ENCODE measurements around the gene TPM3. TPM values are rescaled to one million over a fixed set of nuclear protein-coding genes. Genes with fewer than 3 reads are reported as not detected.

The TPM3 gene
- total RNA-seq, 4 donors from 2014 or later: 227 to 352 (median 298) TPM

DNA sequence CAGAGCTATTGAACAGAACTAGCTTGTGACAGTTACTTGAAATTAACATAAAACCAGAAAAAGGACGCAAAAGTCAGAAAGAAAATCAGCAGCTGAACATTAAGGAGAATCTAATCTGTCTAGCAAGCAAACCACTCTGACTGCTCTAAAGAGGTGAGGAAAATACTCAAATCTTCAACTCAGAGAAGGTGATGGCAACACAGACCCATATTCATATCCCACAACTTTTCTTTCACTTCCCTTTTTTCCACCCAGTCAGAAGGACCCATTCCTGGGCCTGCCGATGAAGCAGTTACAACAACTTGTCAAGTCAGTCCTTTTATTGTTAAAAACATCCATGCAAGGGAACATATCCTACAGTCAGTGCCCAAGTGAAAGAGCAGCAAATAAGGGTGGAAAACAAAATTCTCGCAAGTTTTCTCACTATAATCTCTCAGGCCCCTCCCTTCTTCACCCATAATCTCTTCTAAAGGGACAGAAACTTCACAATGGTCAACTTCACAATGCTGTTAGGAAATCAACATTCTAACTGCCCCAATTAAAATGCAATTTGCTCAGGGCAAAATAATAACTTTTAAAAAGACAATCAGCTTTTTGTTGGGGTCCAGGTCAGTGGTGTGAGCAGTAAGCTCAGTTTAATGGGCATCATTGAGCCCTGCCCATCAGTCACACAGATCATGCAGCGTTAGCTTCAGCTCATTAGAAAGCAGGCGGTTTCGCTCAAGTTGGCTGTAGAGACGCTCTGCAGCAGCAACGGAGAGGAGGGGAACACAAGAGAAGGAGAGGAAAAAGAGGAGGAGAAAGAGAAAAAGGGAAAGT is 33.4 kb downstream of the TPM3 start:
- Histone ChIP-seq H3K4me3 (replicated peaks in 1 of 3) (no peak overlapping the region), H3K4me1 (peaks cover 14 to 24% of the 10 kb centered on the region in 2 donors), H3K36me3 (peaks cover 18 to 22% of the 10 kb centered on the region in 2 donors), H3K27me3 (no peaks in the 10 kb centered on the region), H3K27ac (peak overlapping the region in 1 of 3 donors; percentile 54), H3K9me3 (no peaks in the 10 kb centered on the region)
- 84 to 88% methylated on average over 8 of the region's 8 CpGs for WGBS, 2 donors
- TF ChIP-seq, protein P1, sequence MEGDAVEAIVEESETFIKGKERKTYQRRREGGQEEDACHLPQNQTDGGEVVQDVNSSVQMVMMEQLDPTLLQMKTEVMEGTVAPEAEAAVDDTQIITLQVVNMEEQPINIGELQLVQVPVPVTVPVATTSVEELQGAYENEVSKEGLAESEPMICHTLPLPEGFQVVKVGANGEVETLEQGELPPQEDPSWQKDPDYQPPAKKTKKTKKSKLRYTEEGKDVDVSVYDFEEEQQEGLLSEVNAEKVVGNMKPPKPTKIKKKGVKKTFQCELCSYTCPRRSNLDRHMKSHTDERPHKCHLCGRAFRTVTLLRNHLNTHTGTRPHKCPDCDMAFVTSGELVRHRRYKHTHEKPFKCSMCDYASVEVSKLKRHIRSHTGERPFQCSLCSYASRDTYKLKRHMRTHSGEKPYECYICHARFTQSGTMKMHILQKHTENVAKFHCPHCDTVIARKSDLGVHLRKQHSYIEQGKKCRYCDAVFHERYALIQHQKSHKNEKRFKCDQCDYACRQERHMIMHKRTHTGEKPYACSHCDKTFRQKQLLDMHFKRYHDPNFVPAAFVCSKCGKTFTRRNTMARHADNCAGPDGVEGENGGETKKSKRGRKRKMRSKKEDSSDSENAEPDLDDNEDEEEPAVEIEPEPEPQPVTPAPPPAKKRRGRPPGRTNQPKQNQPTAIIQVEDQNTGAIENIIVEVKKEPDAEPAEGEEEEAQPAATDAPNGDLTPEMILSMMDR (IDR thresholded peaks at IDR 0.05): no peak
- DNase-seq: no peak
- intact Hi-C loops (cut with DNase I): no loop called here

DNA sequence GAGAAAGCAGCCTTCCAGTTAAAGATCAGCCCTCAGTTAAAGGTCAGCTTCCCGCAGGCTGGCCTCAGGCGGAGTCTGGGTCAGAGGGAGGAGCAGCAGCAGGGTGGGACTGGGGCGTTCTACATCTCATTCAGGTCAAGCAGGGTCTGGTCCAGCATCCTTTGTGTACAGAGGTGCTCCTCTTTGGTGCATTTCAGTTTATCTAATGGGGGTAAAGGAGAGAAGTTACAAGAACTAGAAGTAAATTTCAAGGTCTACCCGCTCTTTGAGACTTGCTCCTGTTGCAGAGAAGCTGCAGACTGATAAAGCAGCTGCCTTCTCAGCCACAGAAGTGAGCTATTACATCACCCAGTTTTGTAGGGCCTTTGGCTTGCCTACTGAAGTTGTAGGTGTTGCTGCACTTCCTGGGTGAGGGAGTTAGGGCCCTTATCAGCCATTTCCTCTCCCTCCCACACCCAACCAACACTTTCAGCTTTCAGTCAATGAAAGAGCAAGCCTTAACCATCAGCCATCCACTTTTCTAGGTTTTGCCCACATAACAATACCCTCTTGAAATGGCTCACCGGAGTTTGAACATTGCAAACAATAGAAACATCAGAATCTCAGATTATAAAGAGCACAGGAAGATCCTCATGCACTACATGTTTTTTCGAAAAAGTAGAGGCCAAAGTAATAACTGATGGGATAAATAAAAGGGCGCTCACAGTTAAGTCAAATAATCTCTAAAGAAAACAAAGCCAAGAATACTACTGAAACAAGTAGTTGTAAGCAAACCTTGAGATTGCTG is 34.2 kb downstream of the TPM3 start:
- Histone ChIP-seq H3K27me3 (no peaks in the 10 kb centered on the region), H3K36me3 (peaks cover 18 to 22% of the 10 kb centered on the region in 2 donors), H3K9me3 (no peaks in the 10 kb centered on the region), H3K27ac (peak overlapping the region in 1 of 3 donors; percentile 54), H3K4me1 (peaks cover 14 to 24% of the 10 kb centered on the region in 2 donors), H3K4me3 (replicated peaks in 1 of 3) (no peak overlapping the region)
- WGBS, 2 donors: 66 to 74% methylated on average over 7 of the region's 7 CpGs
- TF ChIP-seq POLR2A (IDR thresholded peaks at IDR 0.05): no peak
- TF ChIP-seq, protein P1 (IDR thresholded peaks at IDR 0.05): no peak
- intact Hi-C loops (cut with DNase I): no loop called here
- DNase-seq: no peak

DNA sequence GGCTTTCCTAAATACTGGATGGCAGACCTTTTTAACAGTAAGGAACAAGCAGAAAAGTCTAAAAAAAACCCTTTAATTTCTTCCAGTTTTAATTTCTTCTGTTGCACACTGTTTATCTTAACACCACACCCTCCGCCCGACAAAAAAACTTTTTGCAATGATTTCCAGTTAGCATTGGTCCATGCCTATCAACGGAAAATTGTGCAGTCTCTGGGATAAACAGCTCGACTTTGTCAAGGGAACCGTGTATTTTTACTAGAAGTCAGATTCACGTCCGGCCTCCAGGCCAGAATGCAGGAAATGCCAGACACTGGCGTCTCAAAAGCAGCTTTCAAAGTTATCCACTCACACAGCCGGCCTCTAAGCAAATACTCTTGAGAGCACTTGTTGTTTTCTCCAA is 36.6 kb downstream of the TPM3 start:
- intact Hi-C loops (cut with DNase I): no loop called here
- H3K4me1 ChIP-seq: peaks cover 14 to 27% of the 10 kb centered on the region in 2 donors
- peaks cover 14 to 19% of the 10 kb centered on the region in 2 donors for H3K36me3 ChIP-seq
- H3K27ac ChIP-seq: peak overlapping the region; percentile 11 to 85 (median 81)
- peak in 1 of 2 donors; percentile 25 for TF ChIP-seq POLR2A (IDR thresholded peaks at IDR 0.05)
- TF ChIP-seq, protein P1 (IDR thresholded peaks at IDR 0.05): no peak
- peak; percentile 56 to 73 for DNase-seq
- H3K27me3 ChIP-seq: no peaks in the 10 kb centered on the region
- H3K4me3 ChIP-seq (replicated peaks in 1 of 3): no peak overlapping the region
- 9 to 10% methylated on average over 9 of the region's 9 CpGs for WGBS, 2 donors
- H3K9me3 ChIP-seq: no peaks in the 10 kb centered on the region

DNA sequence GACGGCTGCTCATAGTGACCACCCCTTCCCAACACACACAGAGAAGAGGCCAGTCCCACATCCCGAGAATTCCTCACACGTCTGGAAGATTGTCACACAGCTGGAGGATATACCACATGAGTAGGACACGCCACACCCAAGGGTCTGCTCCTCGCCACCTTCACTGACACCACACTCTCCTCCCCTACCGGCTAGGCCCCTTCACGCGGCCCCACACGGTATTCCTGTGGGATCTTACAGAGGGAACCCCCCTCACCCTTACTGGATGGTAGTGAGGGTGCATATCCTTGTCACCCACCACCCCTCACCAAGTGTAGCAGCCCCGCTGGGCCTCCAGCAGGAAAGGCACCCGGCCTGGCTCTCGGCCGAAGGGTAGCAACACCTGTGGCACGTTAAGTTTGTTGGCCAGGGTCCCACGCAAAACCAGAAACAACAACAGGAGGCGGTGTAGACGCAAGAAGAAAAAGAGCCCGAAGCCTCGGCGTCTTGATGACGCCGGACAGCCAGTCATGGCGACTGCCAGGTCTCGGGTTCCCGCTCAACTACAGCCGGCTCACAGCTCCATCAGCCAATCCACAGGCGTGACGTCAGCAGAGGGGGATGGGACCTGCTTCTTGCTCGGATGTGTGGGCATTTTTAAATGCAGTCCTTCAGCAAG is 37.2 kb downstream of the TPM3 start, which contains the start of gene NUP210L:
TSS of gene NUP210L (minus strand) at position 540 of the 658 bp plus-strand sequence.
- Histone ChIP-seq H3K4me3 (replicated peaks in 1 of 3) (no peak within 1 kb of the TSS), H3K4me1 (peaks cover 14 to 27% of the 10 kb centered on the region in 2 donors), H3K9me3 (no peaks in the 10 kb centered on the region), H3K36me3 (peaks cover 11 to 14% of the 10 kb centered on the region in 2 donors), H3K27ac (peak within 1 kb of the TSS; percentile 11 to 85 (median 81)), H3K27me3 (no peaks in the 10 kb centered on the region)
- intact Hi-C loops (cut with DNase I): no loop called here
- TF ChIP-seq POLR2A (IDR thresholded peaks at IDR 0.05): peak in 1 of 2 donors; percentile 3
- TF ChIP-seq, protein P1 (IDR thresholded peaks at IDR 0.05): no peak
- 51 to 58% methylated on average over 28 to 29 of the region's 29 CpGs for WGBS, 2 donors
- DNase-seq: peak; percentile 66 to 81
